Measurements from ENCODE around the gene PRELID2. TPM values are rescaled to one million over a fixed set of nuclear protein-coding genes. Genes with fewer than 3 reads are reported as not detected.
"Not testable (repeated sequence)": the region's sequence is repeated elsewhere in the genome, so short reads cannot be mapped to it uniquely, and the experiment has no call there.

PRELID2 gene
- total RNA-seq, 1 experiment from 2014 or later: 29.2 TPM

DNA sequence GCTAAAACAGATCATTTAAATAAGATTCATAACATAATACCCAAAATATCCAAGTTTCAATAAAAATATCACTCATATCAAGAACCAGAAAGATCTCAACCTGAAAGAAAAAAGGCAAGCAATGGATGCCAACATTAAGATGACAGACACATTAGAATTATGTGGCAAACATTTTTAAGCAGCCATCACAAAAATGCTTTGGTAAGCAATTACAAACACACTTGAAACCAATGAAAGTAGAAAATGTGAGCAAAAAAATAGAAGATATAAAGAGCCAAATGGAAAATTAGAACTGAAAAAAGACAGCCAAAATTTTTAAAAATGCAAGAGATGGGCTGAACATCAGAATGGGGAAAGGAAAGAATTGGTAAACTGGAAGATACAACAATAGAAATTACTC is 96.9 kb downstream of the PRELID2 start:
- Histone ChIP-seq H3K36me3 (no peaks in the 10 kb centered on the region), H3K4me3 (no peak overlapping the region), H3K4me1 (replicated peaks) (no peaks in the 10 kb centered on the region), H3K27ac (no peak overlapping the region), H3K27me3 (replicated peaks) (no peaks in the 10 kb centered on the region), H3K9me3 (replicated peaks) (no peaks in the 10 kb centered on the region)
- DNase-seq (ENCODE audit: low read depth in 1 of 2, low spot score in 2 of 2): no peak

DNA sequence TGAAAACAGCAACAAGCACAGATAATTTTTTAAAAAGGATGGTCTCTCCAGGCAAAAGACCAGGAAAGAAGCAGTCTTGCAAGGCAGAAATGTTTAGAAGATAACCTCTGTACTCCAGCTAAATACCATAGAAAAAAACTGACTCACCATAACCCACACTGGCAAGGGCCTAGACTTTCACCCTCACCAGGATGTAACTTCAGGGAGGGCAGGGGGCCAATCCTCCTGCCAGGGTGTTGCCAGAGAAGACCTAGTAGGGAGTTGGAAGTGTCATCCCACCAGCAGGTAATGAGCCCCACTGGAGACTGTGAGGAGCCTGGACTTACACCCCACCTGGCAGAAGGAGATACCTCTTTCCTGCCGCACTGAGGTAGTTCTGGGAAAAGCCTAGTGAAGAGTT is 97.6 kb downstream of the PRELID2 start:
- no peaks in the 10 kb centered on the region for H3K36me3 ChIP-seq
- no peak for DNase-seq (ENCODE audit: low read depth in 1 of 2, low spot score in 2 of 2)

DNA sequence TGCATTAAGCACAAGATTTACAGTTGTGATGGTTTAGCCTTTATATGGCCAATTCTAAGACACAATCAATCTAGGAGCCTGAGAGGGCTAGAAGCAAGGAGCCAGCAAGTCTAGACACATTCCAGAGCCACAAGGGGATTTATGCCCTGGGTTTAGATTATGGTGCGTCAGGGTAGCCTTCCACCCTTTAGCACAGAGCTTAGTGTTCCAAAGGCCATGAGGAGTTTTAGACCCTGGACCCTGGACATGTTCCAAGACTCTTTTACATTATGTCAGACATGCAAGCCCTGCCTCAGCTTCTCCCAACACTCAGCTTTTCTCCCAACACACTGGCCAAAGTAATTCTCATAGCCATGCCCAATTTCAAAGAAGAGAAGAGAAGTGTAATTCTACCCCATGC is 105.2 kb downstream of the PRELID2 start:
- not testable (repeated sequence) for H3K27ac ChIP-seq; DNase-seq (ENCODE audit: low read depth in 1 of 2, low spot score in 2 of 2); H3K27me3 ChIP-seq (replicated peaks); H3K4me3 ChIP-seq; H3K4me1 ChIP-seq (replicated peaks); H3K36me3 ChIP-seq; H3K9me3 ChIP-seq (replicated peaks)

More for the DNA sequence above, 97.6 kb downstream of the PRELID2 start:
- H3K9me3 ChIP-seq (replicated peaks): no peaks in the 10 kb centered on the region
- no peaks in the 10 kb centered on the region for H3K27me3 ChIP-seq (replicated peaks)
- H3K4me1 ChIP-seq (replicated peaks): no peaks in the 10 kb centered on the region
- H3K27ac ChIP-seq: no peak overlapping the region
- H3K4me3 ChIP-seq: no peak overlapping the region

- Histone ChIP-seq H3K9me3 (replicated peaks) (peaks cover 4% of the 10 kb centered on the region), H3K27ac (no peak overlapping the region), H3K4me3 (no peak overlapping the region), H3K27me3 (replicated peaks) (no peaks in the 10 kb centered on the region), H3K36me3 (no peaks in the 10 kb centered on the region), H3K4me1 (replicated peaks) (no peaks in the 10 kb centered on the region)
- DNase-seq (ENCODE audit: low read depth in 1 of 2, low spot score in 2 of 2): no peak
These were observed 111.6 kb downstream of the PRELID2 start for GRCh38 chr5:145723516-145723915.

DNA sequence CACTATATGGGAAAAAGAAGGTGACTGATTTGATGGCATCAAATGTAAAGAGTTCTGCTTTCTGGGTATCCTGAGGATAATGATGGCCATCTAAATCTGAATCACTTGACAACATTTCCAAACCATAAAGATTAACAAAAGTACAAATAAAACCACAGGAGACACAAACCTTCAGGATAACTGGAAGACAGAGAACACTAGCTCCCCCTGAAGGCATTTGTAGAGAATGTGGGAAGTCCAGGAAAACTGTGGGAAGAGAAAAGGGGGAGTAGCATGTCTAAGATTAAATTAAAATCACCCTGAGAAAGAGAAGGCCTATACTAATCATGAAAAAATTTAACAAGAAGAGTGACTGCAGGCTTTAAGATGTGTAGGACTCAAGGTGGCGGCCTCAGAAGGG is 116.2 kb downstream of the PRELID2 start:
- no peaks in the 10 kb centered on the region for H3K4me1 ChIP-seq (replicated peaks)
- DNase-seq (ENCODE audit: low read depth in 1 of 2, low spot score in 2 of 2): no peak
- no peaks in the 10 kb centered on the region for H3K9me3 ChIP-seq (replicated peaks)
- no peak overlapping the region for H3K4me3 ChIP-seq
- H3K27me3 ChIP-seq (replicated peaks): no peaks in the 10 kb centered on the region
- H3K36me3 ChIP-seq: no peaks in the 10 kb centered on the region
- no peak overlapping the region for H3K27ac ChIP-seq

- H3K4me3 ChIP-seq: no peak overlapping the region
- no peaks in the 10 kb centered on the region for H3K4me1 ChIP-seq (replicated peaks)
- no peaks in the 10 kb centered on the region for H3K27me3 ChIP-seq (replicated peaks)
- no peaks in the 10 kb centered on the region for H3K9me3 ChIP-seq (replicated peaks)
- no peak for DNase-seq (ENCODE audit: low read depth in 1 of 2, low spot score in 2 of 2)
- no peak overlapping the region for H3K27ac ChIP-seq
- H3K36me3 ChIP-seq: no peaks in the 10 kb centered on the region
These were observed 119.7 kb downstream of the PRELID2 start for GRCh38 chr5:145715412-145715811.

- H3K9me3 ChIP-seq (replicated peaks): no peaks in the 10 kb centered on the region
- no peaks in the 10 kb centered on the region for H3K36me3 ChIP-seq
- H3K27ac ChIP-seq: no peak overlapping the region
- no peak for DNase-seq (ENCODE audit: low read depth in 1 of 2, low spot score in 2 of 2)
- no peak overlapping the region for H3K4me3 ChIP-seq
- H3K27me3 ChIP-seq (replicated peaks): no peaks in the 10 kb centered on the region
- H3K4me1 ChIP-seq (replicated peaks): no peaks in the 10 kb centered on the region
These were observed 122.9 kb downstream of the PRELID2 start for GRCh38 chr5:145712245-145712644.

DNA sequence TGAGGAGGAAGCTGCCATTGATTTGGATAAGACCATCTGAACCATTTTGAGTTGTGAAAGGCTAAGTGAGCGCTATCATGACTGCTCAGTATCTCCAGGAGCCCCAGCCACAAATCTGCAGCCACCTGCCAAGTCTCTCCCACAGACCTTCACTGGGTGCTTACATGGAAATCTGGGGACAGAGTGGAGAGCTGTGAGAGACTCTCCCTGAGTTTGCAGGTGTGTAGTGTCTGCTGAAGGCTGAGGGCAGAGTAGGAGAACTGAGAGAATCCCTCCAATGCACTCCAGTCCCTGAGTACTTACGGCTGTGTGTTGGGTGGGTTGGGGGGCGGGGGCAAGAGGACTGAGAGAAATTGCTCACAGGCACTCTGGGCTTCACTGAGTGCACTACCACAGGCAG is 123.7 kb downstream of the PRELID2 start:
- H3K4me3 ChIP-seq: no peak overlapping the region
- no peaks in the 10 kb centered on the region for H3K36me3 ChIP-seq
- no peak overlapping the region for H3K27ac ChIP-seq
- DNase-seq (ENCODE audit: low read depth in 1 of 2, low spot score in 2 of 2): no peak
- H3K27me3 ChIP-seq (replicated peaks): no peaks in the 10 kb centered on the region
- no peaks in the 10 kb centered on the region for H3K9me3 ChIP-seq (replicated peaks)
- H3K4me1 ChIP-seq (replicated peaks): no peaks in the 10 kb centered on the region

Other genes starting within 250 kb of the PRELID2 start
- 0.21 TPM in 1 of 2 replicates, not detected in the other for gene GRXCR2, start 37.7 kb upstream of the PRELID2 start, total RNA-seq (2014; rRNA removed; shearing (Covaris generic))
- 11.2 and 23.1 TPM in 2 replicates for gene SH3RF2, start 101.2 kb upstream of the PRELID2 start, total RNA-seq (2014; rRNA removed; shearing (Covaris generic))

All from SJSA1 (cell line).